NCI-H1694 treated with DMSO at 0.1 percent for 48 hours (cell line): Measurements from ENCODE around the gene COQ8A.

Experiments used
- DNase-seq: peaks from one replicate; lab custom pipeline; 2025; lab: John Stamatoyannopoulos, UW

The COQ8A gene

GRCh38 chr1:226940029-226940805 lies at the start of gene COQ8A:
Gene COQ8A, plus strand, starts transcription at chr1:226940294. Its CDS starts 21,092 bp downstream, at chr1:226961386.
- DNase-seq, result peak; percentile 99

GRCh38 chr1:226890331-226891108 lies 49.6 kb upstream of the COQ8A start:
- no peak for DNase-seq

DNA sequence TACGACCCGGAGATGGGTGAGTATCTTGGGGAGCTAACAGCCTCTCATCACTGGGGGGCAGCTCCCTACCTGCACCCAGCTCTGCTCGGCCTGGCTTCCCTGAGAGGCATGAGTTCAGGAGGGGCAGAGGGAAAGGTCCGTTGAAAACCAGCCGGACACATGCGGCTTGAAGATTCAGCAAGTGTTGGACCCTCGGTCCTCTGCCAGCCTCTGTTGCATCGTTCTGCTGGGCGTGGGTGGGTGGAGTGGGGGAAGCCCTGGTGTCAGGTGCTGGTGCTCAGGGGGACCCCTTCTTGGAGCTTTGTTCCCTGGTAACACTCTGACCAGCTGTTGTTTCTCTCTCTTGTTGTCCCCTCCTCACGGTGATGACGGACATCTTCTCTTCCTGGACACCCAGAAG lies 48.7 kb upstream of the COQ8A start:
- DNase-seq, result no peak

- no peak for DNase-seq
These were observed 48.1 kb upstream of the COQ8A start for GRCh38 chr1:226891846-226892523.

DNA sequence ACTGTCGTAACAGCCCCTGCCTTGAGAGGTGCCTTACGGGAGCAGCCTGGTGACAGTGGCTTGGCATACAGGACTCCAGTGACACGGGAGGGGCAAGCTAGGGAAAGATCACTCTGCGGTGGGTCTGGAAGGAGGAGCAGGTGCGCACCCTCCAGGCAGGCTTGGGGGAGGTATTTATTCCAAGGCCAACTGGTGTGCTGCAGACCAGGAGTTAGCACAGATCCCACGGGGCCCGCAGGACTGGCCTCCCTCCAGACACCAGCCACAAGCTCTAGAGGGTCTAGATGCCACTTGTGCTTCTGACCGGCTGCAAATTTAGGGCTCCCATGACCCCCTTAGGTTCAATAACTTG lies 47.6 kb upstream of the COQ8A start:
- DNase-seq, result no peak

GRCh38 chr1:226893936-226894335 lies 46.2 kb upstream of the COQ8A start:
- no peak for DNase-seq

- DNase-seq, result no peak
These were observed 45.3 kb upstream of the COQ8A start for GRCh38 chr1:226894826-226895225.

- DNase-seq, result no peak
These were observed 44.5 kb upstream of the COQ8A start for GRCh38 chr1:226895644-226896043.

GRCh38 chr1:226898246-226898645 lies 41.8 kb upstream of the COQ8A start:
- DNase-seq, result no peak

DNA sequence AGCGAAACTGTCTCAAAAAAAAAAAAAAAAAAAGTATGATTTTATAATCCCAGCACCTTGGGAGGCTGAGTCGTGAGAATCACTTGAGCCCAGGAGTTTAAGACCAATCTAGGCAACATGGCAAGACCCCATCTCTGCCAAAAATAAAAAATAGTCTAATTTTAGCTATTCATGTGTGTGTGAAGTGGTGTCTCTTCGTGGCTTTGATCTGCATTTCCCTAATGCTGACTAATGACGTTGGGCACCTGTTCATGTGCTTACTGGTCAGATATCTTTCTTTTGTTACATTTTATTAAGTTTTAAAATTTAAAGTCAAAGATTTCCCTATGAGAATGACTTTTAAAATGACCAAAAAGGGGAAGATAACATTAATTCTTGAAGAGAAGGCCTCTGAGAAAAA lies 38.7 kb upstream of the COQ8A start:
- no peak for DNase-seq

GRCh38 chr1:226902601-226903000 lies 37.5 kb upstream of the COQ8A start:
- DNase-seq, result no peak

GRCh38 chr1:226903819-226904716 lies 36.0 kb upstream of the COQ8A start:
- DNase-seq, result no peak

DNA sequence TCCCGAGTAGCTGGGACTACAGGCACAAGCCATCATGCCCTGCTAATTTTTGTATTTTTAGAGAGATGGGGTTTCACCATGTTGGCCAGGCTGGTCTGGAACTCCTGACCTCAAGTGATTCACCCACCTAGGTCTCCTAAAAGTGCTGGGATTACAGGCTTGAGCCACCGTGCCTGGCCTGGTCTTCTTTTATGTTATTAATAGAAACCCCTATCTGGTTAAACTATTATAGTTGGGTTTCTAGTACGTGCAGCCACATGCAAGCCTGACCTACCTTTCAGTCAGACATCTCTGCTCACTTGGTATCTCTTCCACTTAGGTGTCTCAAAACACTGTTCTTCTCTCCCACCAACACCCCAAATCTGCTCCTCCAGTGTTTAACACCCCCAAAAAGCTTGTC lies 35.3 kb upstream of the COQ8A start:
- no peak for DNase-seq

DNA sequence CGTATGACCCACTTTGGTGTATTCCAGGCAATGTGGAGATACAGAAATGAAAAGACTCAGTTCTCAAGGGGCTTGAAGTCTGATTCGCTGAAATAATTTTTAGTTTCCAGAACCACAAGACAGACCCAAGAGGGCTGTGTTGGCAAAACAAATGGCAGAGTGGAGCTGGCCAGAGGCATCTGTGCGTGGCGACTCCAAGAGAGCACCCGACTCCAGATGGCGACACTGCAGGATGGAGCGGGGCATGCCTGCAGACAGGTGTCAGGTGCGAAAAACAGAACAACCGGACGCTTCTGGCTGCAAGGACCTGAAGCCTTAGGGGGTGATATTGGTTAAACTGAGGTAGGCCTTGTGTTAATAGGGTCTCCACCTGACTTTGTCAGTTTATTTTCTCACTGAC lies 31.7 kb upstream of the COQ8A start:
- no peak for DNase-seq

DNA sequence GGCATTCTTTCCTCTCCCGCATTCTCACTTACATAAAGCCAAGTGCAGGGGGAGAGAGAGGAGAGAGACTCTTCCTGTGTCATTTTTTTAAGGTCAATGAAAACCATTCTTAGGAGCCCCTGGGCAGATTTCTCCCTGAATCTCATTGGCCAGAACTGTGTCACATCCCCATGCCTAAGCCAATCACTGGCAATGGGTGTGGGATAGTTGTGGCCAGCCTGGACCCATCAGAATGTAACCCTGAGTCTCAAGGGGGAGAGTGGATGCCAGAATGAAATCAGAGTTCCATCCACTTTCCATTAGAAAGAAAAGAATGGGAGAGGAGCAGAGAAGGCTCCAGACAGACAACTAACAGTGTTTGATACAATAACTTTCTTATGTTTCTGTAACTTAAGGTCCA lies 31.2 kb upstream of the COQ8A start:
- DNase-seq, result no peak

- no peak for DNase-seq
These were observed 27.4 kb upstream of the COQ8A start for GRCh38 chr1:226912587-226913176.

GRCh38 chr1:226915672-226915995 lies 24.5 kb upstream of the COQ8A start:
- no peak for DNase-seq

GRCh38 chr1:226916497-226916896 lies 23.6 kb upstream of the COQ8A start:
- no peak for DNase-seq

- no peak for DNase-seq
These were observed 20.5 kb upstream of the COQ8A start for GRCh38 chr1:226919587-226919986.

DNA sequence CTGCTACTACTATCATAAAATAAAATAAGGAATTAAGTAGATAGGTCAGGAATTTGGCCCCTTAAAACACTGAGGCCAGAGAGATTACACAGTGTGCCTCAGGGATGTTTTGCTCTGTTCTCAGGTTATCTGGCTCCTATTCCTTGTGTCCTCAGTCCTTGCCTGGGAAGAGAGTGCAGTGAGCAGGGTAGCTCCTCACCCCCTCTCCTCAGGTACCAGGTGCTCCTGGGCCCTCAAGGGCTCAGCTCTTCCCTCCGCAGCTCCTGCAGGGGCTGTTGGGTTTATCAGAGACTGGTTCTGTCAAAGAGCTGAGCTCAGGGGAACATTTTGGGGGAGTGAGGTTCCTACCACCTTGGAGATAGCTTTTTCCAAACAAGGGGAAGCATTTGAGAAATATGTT lies 20.1 kb upstream of the COQ8A start:
- DNase-seq, result no peak

- DNase-seq, result no peak
These were observed 19.6 kb upstream of the COQ8A start for GRCh38 chr1:226920446-226920894.

DNA sequence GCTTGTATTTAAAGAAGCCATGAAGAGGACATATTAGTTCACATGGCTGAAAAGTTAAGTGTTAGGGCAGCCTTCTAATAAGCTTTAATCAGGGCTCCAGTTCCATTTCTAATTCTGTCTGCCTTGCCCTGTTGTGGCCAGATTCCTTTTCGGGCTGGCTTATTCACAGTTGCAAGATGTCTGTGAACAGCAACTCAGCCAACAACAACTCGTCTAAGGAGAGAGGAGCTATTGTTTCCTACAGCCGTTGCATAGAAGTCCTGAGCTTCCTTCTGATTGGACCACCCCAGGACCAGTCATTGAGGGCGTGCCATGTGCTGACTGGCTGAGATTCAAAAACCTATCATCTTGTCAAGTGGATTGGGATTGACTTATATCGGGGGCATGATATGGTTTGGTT lies 18.6 kb upstream of the COQ8A start:
- no peak for DNase-seq
